ENCODE results near the gene PRDM16. TPM values are rescaled to one million over a fixed set of nuclear protein-coding genes. Genes with fewer than 3 reads are reported as not detected.

PRDM16 gene
- total and polyA plus RNA-seq, 2 experiments from 2014 or later, result 0.14 to 0.16 TPM

DNA sequence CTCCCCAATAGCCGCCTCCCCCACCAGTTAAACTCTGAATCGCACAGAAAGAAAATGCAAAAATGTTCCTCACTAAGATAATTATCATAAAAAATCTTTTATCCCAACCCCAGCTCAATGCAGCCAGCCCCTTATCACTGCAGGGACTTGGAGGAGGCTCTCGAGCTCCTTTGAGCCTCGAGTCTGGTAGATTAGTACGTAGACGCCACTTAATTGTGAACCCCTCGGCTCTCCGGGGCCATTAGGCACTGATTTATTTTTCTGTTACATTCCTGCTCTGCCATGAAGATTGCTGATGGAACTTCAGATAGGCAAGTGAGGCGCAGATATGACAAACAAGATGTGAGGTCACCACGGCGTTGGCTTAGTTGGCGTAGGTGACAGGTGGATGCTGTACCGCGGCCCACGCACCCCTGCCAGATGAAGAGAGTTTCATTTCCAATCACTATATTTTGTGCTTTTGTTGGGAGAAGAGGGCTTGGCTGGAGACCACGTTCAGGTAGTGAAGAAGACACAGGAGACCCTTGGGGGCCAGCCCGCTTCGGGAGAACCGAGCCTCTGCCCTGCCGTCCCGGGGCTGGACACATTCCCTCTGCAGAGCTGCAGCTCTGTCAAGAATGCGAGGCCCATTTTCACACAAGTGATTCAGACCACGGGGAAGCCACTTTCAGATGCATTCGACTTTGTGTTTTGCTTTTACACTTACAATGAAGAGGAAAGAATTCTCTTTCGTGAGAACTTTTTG is 329.6 kb downstream of the PRDM16 start (continued):
- TF ChIP-seq, protein P1, sequence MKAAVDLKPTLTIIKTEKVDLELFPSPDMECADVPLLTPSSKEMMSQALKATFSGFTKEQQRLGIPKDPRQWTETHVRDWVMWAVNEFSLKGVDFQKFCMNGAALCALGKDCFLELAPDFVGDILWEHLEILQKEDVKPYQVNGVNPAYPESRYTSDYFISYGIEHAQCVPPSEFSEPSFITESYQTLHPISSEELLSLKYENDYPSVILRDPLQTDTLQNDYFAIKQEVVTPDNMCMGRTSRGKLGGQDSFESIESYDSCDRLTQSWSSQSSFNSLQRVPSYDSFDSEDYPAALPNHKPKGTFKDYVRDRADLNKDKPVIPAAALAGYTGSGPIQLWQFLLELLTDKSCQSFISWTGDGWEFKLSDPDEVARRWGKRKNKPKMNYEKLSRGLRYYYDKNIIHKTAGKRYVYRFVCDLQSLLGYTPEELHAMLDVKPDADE (IDR thresholded peaks at IDR 0.05), result no peak
- TF ChIP-seq POLR2AphosphoS5 (IDR thresholded peaks at IDR 0.05; ENCODE audit: low read depth), result no peak
- TF ChIP-seq, protein P2, sequence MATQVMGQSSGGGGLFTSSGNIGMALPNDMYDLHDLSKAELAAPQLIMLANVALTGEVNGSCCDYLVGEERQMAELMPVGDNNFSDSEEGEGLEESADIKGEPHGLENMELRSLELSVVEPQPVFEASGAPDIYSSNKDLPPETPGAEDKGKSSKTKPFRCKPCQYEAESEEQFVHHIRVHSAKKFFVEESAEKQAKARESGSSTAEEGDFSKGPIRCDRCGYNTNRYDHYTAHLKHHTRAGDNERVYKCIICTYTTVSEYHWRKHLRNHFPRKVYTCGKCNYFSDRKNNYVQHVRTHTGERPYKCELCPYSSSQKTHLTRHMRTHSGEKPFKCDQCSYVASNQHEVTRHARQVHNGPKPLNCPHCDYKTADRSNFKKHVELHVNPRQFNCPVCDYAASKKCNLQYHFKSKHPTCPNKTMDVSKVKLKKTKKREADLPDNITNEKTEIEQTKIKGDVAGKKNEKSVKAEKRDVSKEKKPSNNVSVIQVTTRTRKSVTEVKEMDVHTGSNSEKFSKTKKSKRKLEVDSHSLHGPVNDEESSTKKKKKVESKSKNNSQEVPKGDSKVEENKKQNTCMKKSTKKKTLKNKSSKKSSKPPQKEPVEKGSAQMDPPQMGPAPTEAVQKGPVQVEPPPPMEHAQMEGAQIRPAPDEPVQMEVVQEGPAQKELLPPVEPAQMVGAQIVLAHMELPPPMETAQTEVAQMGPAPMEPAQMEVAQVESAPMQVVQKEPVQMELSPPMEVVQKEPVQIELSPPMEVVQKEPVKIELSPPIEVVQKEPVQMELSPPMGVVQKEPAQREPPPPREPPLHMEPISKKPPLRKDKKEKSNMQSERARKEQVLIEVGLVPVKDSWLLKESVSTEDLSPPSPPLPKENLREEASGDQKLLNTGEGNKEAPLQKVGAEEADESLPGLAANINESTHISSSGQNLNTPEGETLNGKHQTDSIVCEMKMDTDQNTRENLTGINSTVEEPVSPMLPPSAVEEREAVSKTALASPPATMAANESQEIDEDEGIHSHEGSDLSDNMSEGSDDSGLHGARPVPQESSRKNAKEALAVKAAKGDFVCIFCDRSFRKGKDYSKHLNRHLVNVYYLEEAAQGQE (IDR thresholded peaks at IDR 0.05; ENCODE audit: unreplicated experiment), result no peak

DNA sequence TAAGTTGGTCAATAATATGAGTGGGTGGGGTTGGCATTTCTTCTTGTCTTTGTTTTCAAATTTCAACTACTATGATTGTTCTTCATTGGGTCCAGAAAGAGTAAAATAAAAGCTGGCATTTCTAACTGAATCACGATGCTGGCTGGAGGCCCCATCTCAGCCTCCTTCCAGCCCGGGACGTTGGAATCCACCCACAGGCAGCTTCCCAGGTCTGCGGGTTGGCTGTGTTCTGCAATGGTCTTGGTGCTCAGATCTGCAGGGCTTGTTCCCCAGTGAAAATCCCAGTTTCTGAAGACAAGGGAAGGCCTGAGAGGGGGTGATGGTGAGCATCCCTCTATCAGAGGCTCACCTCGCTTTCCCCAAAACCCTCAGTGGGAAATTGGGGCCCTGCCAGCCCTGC is 330.7 kb downstream of the PRDM16 start:
- Histone ChIP-seq H3K27me3 (ENCODE audit: insufficient read depth) (0 out of 2 replicates have a peak, but pooled peaks cover 3% of the 10 kb centered on the region), H3K27ac (ENCODE audit: low read depth) (no peak overlapping the region), H4K20me1 (replicated peaks; ENCODE audit: insufficient read depth) (no peaks in the 10 kb centered on the region), H3K4me1 (ENCODE audit: insufficient read depth) (no peaks in the 10 kb centered on the region), H3K36me3 (ENCODE audit: insufficient read depth) (no peaks in the 10 kb centered on the region), H3K79me2 (replicated peaks; ENCODE audit: insufficient read depth) (no peaks in the 10 kb centered on the region), H2AFZ (no peak overlapping the region), H3K4me2 (no peak overlapping the region), H3K9me2 (ENCODE audit: insufficient read depth) (no peaks in the 10 kb centered on the region), H3K4me3 (no peak overlapping the region), H3F3A (replicated peaks; ENCODE audit: low read depth) (no peaks in the 10 kb centered on the region)
- Mint-ChIP-seq H3K27ac (no peak overlapping the region), H3K36me3 (ENCODE audit: low read depth) (no peaks in the 10 kb centered on the region), H3K4me1 (peaks cover 22% of the 10 kb centered on the region), H3K9me3 (no peaks in the 10 kb centered on the region), H3K4me3 (no peak overlapping the region), H3K27me3 (ENCODE audit: insufficient read depth, low read depth, poor library complexity) (peaks cover 24% of the 10 kb centered on the region)
- ATAC-seq (no peak), DNase-seq (ENCODE audit: low spot score) (no peak)
- TF ChIP-seq POLR2AphosphoS5 (IDR thresholded peaks at IDR 0.05; ENCODE audit: low read depth), result no peak
- TF ChIP-seq, protein P3, sequence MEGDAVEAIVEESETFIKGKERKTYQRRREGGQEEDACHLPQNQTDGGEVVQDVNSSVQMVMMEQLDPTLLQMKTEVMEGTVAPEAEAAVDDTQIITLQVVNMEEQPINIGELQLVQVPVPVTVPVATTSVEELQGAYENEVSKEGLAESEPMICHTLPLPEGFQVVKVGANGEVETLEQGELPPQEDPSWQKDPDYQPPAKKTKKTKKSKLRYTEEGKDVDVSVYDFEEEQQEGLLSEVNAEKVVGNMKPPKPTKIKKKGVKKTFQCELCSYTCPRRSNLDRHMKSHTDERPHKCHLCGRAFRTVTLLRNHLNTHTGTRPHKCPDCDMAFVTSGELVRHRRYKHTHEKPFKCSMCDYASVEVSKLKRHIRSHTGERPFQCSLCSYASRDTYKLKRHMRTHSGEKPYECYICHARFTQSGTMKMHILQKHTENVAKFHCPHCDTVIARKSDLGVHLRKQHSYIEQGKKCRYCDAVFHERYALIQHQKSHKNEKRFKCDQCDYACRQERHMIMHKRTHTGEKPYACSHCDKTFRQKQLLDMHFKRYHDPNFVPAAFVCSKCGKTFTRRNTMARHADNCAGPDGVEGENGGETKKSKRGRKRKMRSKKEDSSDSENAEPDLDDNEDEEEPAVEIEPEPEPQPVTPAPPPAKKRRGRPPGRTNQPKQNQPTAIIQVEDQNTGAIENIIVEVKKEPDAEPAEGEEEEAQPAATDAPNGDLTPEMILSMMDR (conservative IDR thresholded peaks at IDR 0.05; ENCODE audit: low read depth in 2 of 2), result no peak
- TF ChIP-seq CREB1 (CRISPR knock-in tag; IDR thresholded peaks at IDR 0.05; ENCODE audit: low read depth), result no peak
- no peak for TF ChIP-seq ZNF331 (CRISPR knock-in tag; IDR thresholded peaks at IDR 0.05; ENCODE audit: low read depth)
- TF ChIP-seq EZH2 (IDR thresholded peaks at IDR 0.05; ENCODE audit: low read depth, unreplicated experiment), result no peak
- TF ChIP-seq, protein P2 (IDR thresholded peaks at IDR 0.05; ENCODE audit: unreplicated experiment), result no peak
- TF ChIP-seq ZNF114 (CRISPR knock-in tag; IDR thresholded peaks at IDR 0.05), result no peak
- TF ChIP-seq EZH2phosphoT487 (IDR thresholded peaks at IDR 0.05; ENCODE audit: unreplicated experiment), result no peak
- TF ChIP-seq, protein P1 (IDR thresholded peaks at IDR 0.05), result no peak
- TF ChIP-seq JUNB (IDR thresholded peaks at IDR 0.05; ENCODE audit: unreplicated experiment), result no peak

Measured in GM23338 (cell line).